ENCODE measurements around the gene FIGNL1.

FIGNL1 gene

DNA sequence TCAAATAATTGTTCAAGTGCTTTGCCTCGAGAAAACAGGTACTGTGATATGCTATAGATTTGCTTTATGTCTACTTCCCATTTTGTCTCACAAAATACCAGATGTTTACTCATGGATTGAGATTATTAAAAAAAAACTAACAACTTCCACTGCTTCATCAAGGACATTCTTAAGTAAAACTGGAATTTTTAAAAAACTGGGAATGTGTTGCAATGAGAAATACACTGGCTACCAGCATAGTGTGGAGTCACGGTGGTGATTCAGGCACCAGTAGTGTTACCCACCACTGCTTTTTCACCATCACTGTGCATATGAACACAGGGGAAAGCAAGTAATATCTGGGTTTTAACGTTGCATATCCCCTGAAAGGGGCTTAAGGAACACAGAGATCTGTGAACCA, 21.2 kb downstream of the FIGNL1 start:
- no peak for DNase-seq (ENCODE audit: low read depth, low spot score)

DNA sequence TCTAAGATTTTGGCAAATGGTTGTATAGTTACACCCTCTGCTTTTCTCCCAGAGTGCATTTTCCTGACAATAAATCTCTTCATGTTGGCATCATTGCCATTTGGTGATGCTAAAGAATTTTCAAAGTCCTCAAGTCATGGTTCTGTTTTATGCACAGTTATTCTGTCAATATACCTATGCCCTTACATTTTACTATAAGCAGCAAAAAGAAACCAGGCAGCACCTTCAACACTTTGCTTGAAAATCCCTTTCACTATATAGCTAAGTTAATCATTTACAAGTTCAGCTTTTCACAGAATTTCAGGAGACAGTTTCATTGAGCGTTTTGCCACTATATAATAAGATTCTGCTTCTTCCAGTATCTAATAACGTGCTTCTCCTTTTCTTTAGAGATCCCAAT, 22.6 kb downstream of the FIGNL1 start:
- DNase-seq (ENCODE audit: low read depth, low spot score), result no peak

DNA sequence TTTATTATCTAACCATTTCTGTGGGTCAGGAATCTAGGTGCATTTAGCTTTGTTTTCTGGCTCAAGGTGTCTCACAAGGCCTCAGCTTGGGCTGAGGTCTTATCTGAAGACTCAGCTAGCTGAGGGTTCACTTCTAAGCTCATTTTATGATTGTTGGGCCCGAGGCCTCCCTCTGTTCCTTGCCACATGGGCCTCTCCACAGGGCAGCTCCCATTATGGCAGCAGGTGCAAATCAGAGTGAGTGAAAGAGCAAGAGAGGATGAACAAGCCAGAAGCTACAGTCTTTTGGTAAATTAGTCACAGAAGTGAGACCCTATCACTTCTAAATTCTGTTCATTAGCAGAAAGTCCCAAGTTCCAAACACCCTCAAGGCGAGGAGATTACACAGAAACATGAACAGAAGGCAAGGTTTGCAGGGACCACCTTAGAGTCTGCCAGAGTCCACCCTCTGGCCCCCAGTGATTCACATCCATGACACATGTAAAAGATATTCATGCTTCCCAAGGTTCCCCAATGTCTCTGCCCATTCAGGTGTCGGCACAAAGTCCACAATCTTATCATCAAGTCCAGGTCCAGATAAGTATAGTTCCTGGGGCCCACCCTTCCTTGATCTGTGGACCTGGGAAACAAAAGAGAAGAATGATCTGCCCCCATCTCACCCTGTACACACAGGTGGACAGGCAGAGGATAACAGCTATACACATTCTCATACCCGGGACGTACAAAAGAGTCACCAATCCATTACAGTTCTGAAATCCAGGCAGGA, 23.7 kb downstream of the FIGNL1 start:
- no peak for DNase-seq (ENCODE audit: low read depth, low spot score)

DNA sequence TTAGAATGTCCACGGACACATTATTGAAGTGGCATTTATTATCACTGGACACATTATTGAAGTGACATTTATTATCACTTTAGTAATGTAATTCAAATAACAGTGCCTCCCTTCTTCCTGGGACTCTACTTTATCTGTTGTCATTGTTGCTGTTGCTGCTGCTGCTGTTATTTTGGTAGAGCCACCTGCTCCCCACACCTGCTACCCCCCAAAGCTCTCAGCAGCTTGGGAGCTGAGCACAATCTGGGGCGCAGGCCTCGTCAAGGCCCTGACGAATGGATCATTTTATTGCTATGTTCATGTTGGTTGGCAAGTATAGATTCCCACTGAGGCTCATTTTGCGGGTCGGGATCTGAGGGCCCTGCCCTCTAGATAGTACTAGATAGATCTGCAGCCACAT, 24.8 kb downstream of the FIGNL1 start:
- DNase-seq (ENCODE audit: low read depth, low spot score), result no peak

DNA sequence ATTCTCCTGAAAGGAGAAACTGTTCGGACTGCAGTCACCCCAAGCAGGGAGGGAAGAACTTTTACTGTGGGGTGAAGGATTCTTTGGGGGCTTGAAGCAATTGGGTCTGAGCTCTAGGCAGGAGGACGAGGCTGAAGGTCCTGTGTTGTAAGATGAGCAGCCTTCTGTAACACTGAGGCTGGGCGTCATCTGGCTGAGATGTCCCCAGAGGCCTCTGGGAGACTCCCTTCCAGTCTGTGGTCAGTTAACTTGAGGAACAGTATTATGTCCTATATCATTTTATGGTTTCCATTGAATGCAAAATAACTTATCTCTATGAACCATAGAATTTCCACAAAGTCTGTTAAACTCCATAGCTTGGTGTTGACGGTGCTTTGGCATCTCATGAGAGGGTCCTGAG, 26.3 kb downstream of the FIGNL1 start:
- DNase-seq (ENCODE audit: low read depth, low spot score), result no peak

DNA sequence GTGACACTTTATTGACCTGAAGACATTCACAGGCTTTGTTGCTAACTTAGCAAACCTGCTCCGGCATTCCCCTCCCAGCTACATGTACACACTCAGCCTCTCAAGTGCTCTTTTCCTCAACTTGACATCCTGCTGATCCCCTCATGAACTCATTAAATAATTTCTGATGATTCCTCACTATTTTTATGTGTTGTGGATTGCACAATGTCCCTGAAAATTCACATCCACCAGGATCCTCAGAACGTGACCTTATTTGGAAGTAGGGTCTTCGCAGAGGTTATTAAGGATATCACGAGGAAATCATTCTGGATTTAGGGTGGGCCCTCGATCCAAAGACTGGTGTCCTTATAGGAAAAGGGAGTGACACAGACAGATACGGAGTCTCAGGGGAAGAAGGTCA, 27.3 kb downstream of the FIGNL1 start:
- DNase-seq (ENCODE audit: low read depth, low spot score), result no peak

DNA sequence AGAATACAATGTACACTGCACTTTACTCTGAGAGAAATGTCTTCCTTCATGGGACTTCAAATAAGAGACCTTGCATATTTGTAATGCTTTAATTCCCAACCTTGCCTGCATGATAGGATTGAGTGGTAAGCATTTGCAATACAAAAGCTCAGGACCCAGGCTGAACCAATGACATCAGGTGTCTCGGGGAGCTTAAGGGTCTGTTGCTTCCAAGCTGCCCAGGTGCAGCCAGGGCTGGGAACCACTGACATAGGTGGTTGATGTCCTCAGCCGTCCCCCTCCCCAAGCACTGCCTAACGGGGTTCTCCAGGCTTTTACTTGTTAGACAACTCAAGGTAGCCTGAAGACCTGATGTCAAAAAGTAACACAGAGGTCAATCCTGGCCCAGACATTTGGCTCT, 29.1 kb downstream of the FIGNL1 start:
- DNase-seq (ENCODE audit: low read depth, low spot score), result no peak

DNA sequence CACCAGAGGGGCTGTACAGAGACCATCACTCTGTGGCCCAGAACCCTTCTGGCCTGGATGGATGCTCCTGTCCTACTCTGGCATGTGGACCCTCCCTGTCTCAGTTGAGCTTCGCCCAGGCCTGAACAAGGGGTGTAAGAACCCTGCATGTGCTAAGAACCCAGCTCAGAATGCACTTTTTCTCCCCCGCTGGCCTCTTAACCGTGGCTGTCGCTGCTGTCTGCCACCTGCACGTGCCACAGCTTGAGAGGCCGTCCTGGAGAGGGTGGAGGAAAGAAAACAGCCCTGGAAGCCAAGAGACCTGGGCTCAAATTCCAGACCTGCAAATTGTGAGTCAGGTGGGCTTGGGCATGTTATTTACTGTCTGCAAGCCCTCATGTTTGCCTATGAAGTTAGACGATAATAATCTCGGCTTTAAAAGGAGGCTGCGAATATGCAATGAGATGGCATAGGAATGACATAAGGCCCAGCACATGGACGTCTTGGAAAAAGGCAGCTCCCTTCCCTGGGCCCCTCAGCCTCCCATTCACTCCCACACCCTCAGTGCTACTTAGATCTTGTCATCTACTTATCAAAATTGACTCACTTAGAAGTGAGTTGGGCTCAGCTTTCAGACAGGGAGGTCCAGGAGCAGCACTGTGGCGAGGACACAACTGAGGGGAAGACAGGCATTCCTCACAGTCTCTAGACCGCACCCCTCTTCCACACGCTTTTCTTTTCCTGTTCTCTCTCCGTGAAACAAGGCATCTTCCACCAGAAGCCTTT, 31.4 kb downstream of the FIGNL1 start:
- DNase-seq (ENCODE audit: low read depth, low spot score), result no peak

DNA sequence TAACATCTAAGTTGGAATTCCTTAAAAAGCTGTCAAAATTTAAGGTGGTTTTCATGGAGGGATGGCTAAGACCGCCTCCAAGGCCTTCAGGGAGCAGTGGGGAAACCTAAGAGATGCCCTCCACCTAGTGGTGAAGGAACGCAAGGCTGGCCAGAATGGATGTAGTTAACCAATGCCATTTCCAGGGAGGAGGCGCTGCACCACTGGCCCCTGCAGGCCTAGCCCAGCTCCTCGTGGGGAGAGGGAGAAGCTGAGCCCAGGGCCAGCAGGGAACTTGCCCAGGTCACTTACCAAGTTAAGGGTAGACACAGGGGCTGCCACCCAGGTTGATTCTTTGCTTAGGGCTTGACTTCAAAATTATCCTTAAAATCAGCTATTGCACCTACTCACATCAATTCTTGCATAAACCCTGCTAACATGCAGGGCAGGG, 32.0 kb downstream of the FIGNL1 start:
- peak; percentile 86 for DNase-seq (ENCODE audit: low read depth, low spot score)

DNA sequence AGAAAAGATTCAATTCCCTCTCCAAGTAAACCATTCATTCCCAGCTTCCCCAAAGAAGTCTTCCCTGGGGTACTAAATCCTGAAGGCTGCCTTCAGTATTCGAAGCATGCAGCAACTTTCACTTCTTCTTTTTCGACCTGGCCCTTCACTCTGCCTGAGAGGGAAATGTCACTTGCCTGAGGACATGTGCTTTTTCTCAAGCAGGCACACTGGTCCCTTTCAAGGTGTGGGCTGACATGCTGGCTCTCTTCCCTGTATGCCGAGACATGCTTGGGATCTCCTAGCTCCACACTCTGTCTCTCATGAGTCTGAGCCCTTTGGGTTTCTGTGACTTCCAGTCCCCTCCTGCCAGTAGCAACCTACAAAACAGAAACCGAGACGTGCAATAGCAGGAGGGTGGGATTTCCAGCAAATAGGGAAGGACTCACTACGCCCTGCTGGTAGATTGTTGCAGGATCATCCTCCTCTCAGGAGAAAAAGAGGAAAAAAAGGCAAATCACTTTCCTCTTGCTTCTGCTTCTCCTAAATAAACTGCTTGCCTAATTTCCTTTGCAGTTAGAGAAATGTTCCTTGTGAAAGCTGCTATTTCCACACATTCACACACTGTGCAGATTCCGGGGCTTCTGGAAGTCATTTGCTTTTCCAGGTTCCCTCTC, 33.5 kb downstream of the FIGNL1 start:
- DNase-seq (ENCODE audit: low read depth, low spot score), result no peak

DNA sequence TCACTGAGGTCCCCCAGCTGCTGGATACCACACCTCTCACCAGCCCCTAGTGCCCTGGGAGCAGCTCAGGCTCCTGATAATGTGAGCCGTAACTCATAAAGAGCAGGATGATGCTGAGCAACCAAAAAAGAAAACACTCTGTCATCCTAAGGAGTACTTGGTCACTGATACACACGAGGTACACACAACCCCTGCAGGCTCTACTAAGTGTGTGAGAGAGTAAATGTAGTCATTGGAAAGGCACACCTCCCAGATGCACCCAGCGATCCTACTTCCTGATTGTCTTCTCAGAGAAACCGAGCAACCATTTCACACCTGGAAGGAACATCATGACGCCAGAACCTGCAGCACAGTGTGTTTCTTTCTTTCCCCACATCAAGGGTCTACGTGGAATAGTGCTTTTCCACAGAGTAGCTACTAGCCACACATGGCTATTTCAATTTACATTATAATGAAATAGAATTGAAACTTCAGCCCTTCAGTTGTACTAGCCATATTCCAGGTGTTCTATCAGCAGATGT, 34.2 kb downstream of the FIGNL1 start:
- no peak for DNase-seq (ENCODE audit: low read depth, low spot score)

DNA sequence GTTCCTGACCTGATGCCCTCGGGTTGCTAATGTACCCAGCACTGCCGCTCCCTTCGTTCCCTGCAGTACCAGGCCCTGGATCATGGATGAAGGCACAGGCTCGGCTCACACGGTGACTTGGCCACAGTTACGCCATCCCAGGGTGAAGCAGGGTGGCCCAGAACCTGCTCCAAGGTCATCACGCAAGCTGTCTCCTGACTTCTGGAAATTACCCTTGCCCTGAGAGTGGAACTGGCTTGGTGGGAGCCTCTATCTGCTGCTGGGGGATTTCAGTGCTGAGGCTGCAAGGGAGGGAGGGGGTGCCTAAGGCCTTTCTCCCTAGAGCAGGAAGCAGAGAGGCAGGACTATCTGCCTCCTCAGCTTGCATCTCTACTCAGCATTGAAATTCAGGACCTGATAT, 36.6 kb downstream of the FIGNL1 start:
- DNase-seq (ENCODE audit: low read depth, low spot score), result no peak

DNA sequence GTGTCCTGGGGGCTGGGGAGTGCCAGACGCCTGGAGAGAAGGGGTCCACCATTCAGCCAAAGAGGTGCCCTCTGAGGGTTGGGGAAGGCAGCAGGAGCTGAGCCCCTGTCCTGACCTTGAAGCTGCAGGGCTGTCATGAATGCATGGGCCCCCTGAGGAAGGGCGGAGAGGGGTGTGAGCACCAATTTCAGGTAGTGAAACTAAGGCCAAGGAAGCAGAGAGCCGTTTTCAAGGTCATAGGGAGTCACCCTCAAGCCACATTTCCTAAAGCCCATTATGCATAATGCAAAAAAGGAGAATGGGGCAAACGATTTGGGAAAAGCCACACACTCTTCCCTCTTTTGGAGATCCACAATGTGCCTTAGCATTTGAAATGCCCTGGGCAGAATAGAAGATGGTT, 37.2 kb downstream of the FIGNL1 start:
- DNase-seq (ENCODE audit: low read depth, low spot score), result no peak

DNA sequence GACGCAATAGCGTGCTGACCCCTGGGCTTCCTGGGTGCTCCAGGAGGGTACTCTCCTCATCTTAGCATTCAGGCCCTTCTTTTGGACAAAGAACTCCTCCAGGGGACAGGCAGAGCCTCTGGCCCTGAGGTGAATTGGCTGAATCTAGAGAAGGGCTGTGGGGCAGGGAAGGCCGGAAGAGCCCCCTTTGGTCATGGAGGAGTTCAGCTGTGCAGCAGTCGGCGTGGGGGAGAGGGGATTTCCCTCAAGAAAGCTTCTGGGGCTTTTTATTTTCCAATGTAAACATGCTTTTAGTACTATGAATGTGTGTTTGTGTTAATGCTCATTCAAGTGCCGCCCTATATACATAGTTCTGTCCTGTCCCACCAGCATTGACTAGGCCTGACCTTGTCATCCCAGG, 38.8 kb downstream of the FIGNL1 start:
- DNase-seq (ENCODE audit: low read depth, low spot score), result no peak

DNA sequence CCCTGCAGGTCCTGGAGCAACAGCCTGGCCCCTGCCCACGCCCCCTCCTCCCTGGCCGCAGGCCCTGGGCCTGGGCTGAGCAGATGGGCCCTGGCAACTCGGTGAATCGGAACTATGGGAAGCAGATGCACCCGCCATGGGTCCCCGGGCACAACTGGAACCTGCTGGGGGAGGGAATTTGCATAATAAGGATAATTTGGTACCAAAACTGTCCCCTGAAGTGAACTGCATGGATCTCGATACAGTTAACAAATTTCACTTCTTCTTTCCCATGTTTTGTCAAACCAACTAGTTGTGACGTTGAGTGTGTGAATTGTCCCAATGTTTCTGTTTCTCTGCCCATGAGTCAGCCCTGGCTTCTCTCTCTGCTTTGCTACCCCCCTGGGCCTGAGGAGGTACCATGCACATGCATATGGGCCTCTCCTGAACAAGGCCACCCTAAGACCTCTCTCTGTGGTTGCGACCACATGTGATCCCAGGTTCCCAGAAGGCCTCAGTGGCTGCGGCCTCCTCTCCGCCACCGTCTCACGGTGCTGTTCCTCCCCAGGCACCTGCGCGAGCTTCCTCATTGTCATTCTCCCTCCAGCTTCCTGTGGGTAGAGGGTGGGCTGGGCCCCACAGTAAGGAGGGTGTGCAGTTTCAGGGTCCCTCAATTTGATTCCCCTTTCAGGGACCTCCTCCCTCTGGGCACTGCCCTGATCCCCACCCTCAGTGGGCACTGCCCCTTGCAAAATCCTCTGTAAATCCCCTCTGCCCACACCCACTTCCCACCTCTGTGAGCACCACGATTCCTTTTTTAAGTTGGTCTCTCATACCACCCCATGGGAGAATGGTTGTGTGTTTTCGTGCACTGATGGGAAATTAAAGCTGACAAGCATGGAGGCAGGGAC, 40.0 kb downstream of the FIGNL1 start:
- DNase-seq (ENCODE audit: low read depth, low spot score), result no peak

DNA sequence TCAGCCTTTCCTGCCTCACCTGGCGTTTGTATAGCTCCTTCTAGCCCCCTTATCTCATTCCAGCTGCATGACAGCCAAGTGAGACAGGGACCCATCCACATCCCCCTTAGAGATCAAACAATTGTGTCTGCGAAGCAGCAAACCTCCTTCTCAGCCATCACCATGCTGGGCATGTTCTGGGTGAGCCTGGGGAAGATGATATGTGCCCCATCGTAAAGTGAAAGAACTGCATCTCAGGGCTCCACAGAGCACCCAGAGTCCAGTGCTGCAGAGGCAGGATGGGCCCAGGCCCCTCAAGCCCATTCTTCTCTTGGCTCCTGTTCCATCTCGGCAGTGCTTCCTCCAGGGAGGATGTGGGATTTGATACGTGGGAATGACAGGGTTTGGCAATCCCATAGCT, 43.2 kb downstream of the FIGNL1 start:
- DNase-seq (ENCODE audit: low read depth, low spot score), result no peak

DNA sequence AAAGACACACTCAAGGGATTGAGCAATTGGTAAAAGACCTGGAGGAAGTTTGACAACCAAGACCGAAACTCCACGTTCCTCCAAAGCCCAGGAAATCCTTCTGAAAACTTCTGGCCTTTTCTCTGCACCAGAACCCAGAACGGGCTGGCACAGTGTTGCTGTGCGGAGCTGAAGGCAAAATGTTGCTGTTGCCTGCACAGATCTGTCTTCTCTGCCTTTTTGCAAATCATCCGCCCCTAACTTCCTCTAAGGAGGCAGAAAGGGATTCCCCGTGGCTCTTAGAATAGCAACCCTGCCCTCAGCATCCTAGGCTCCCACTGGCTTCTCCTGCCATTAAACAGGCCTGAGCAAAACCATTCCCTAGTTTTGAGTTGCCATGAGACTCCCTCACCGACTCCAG, 44.9 kb downstream of the FIGNL1 start:
- no peak for DNase-seq (ENCODE audit: low read depth, low spot score)

DNA sequence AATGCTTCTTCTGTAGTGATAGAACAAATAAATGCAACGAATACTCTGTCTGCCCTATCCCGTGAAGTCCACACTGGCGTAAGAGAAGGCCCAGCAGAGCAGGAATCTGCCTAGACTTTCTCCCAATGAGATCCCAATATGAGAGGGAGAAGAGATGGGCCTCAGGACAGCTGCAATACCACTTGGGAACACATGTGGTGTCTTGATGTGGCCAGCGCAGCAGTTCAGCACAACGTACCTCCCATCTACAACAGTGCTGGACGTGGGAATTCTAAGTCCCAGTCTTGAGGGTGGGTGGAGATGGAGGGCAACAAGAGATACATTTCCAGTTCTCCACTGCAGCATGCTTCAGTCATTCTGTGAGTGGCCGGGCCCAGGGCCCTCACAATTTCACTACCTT, 45.8 kb downstream of the FIGNL1 start:
- no peak for DNase-seq (ENCODE audit: low read depth, low spot score)

DNA sequence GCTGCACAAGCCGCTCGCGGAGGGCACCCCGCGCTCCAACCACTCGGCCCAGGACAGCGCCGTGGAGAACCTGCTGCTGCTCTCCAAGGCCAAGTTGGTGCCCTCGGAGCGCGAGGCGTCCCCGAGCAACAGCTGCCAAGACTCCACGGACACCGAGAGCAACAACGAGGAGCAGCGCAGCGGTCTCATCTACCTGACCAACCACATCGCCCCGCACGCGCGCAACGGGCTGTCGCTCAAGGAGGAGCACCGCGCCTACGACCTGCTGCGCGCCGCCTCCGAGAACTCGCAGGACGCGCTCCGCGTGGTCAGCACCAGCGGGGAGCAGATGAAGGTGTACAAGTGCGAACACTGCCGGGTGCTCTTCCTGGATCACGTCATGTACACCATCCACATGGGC, 50.0 kb downstream of the FIGNL1 start:
- peak; percentile 10 for DNase-seq (ENCODE audit: low read depth, low spot score)

DNA sequence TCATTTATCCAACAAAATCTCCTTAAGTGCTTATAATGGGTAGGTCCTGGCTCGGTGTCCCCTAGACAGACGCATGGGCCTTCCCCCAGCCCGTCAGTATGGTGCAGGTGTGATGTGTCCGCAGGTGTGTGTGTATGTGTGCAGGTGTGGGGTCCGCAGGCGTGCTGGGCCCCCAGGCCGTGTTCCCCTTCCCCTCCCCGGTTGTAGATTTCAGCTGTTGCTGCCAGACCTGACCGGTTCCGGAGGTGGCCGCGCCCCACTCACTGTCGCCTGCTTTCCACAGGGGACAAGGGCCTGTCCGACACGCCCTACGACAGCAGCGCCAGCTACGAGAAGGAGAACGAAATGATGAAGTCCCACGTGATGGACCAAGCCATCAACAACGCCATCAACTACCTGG, 50.5 kb downstream of the FIGNL1 start:
- no peak for DNase-seq (ENCODE audit: low read depth, low spot score)

DNA sequence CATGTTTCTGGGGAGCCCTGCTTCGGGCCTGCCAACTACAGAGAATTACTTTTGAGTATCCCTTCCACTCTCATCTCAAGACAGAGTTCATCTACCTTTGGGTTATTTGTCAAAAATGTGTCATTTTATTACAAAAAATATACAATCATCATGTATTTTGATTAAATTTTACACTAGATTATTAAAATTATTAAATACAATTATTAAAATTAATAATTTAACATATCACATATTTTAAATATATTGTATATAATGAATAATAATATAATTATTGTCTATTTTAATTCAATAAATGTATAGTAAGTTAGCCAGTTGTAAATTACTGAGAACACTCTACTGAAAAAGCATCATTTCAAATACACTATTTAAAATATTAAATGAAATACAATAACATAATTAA, 50.9 kb downstream of the FIGNL1 start:
- DNase-seq (ENCODE audit: low read depth, low spot score), result no peak

DNA sequence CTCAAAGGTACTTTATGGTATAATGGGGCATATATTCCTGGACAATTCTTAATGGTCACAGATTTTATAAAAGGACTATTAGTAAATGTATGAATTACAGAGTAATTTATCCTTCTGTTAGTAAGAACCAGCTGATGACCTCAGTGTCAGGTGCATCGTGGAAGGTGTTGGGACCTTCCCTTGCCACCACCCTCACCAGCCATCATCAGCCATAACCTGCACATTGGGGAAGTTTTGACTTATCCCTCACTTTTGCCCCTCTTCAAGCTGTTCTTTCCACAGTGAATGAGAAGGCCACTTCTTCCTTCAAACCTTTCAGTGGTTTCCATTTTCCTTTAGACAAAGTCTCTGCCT, 52.2 kb downstream of the FIGNL1 start:
- DNase-seq (ENCODE audit: low read depth, low spot score), result no peak
